Panc1 (cell line): Measurements from ENCODE around the gene ENKD1.

Source experiments
- CTCF ChIP-seq: fragments of 450-650 bp; IDR thresholded peaks from 2 replicates; pipeline ENCODE4 v1.5.1; 2017; ENCODE audit warnings: mild to moderate bottlenecking
- POLR2AphosphoS5 ChIP-seq: IDR thresholded peaks from 2 replicates; pipeline ENCODE4 v1.6.1; 2012; ENCODE audit warnings: mild to moderate bottlenecking, low read depth, low read length, moderate library complexity
- REST ChIP-seq, 2 experiments: IDR thresholded peaks; 2 replicates each; pipeline ENCODE4 v1.6.1; 2011 to 2012; ENCODE audit warnings: low read depth in 2 of 2, control low read depth in 1 of 2, low read length in 1 of 2, mild to moderate bottlenecking in 1 of 2, moderate library complexity in 1 of 2; ENCODE audit not compliant: insufficient read depth in 1 of 2
- SIN3A ChIP-seq: IDR thresholded peaks from 2 replicates; pipeline ENCODE4 v1.6.1; 2012; ENCODE audit warnings: low read depth, mild to moderate bottlenecking, low read length, moderate library complexity, borderline replicate concordance; ENCODE audit not compliant: insufficient read depth
- TCF7L2 ChIP-seq: IDR thresholded peaks from 2 replicates; pipeline ENCODE4 v1.6.1; 2011; ENCODE audit warnings: mild to moderate bottlenecking, low read depth, low read length, inconsistent platforms

GRCh38 chr16:67651039-67651438 lies 15.5 kb downstream of the ENKD1 start:
- TF ChIP-seq CTCF (no peak), SIN3A (no peak), POLR2AphosphoS5 (no peak), REST (IDR thresholded peaks at IDR 0.05; ENCODE audit: insufficient read depth in 1 of 2, low read depth in 2 of 2, low read length in 1 of 2) (no peak), TCF7L2 (no peak)
